ENCODE data around the gene ADRA2B.

DNA sequence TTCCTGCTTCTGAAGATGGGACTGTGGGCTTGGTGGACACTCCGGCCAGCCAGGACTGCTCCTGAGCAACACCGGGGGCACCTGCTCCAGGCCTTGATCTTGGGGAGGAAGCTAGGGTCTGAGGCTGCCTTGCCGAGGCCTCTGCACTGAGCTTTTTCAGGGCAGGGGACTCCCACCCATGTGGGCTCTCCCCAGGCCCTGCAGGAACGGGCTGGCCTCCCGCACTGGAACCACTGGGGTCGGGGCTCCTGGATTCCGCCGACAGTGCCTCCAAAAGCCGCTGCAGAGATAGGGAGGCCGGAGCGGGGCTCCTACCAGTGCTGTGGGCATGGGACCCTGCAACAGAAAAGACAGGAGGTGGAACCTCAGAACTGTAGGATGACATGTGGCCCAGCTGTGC lies 7.6 kb upstream of the ADRA2B start:
- TF ChIP-seq, protein P1, sequence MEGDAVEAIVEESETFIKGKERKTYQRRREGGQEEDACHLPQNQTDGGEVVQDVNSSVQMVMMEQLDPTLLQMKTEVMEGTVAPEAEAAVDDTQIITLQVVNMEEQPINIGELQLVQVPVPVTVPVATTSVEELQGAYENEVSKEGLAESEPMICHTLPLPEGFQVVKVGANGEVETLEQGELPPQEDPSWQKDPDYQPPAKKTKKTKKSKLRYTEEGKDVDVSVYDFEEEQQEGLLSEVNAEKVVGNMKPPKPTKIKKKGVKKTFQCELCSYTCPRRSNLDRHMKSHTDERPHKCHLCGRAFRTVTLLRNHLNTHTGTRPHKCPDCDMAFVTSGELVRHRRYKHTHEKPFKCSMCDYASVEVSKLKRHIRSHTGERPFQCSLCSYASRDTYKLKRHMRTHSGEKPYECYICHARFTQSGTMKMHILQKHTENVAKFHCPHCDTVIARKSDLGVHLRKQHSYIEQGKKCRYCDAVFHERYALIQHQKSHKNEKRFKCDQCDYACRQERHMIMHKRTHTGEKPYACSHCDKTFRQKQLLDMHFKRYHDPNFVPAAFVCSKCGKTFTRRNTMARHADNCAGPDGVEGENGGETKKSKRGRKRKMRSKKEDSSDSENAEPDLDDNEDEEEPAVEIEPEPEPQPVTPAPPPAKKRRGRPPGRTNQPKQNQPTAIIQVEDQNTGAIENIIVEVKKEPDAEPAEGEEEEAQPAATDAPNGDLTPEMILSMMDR (conservative IDR thresholded peaks at IDR 0.05 in 1 of 2, IDR thresholded peaks at IDR 0.05 in 1 of 2; ENCODE audit: low read depth in 1 of 2, low read length in 2 of 2) = no peak
- no peak for TF ChIP-seq EZH2 (IDR thresholded peaks at IDR 0.05; ENCODE audit: low read length, missing control alignments)
